ENCODE measurements around the gene CBX2. TPM values are rescaled to one million over a fixed set of nuclear protein-coding genes. Genes with fewer than 3 reads are reported as not detected.

CBX2 gene
- total RNA-seq, 1 donor from 2014 or later = 11.9 TPM

- Histone ChIP-seq H3K36me3 (ENCODE audit: control insufficient read depth, insufficient read depth, low read length) (no peaks in the 10 kb centered on the region), H3K27me3 (ENCODE audit: control insufficient read depth, insufficient read depth, low read length) (peaks cover 21% of the 10 kb centered on the region), H3K4me3 (ENCODE audit: low read depth, low read length) (no peak overlapping the region)
- no peak for TF ChIP-seq CTCF (IDR thresholded peaks at IDR 0.05; ENCODE audit: insufficient read depth, low read length, poor library complexity, severe bottlenecking)
- no peak for DNase-seq (ENCODE audit: low read depth)
Measured at GRCh38 chr17:79836510-79836971, 58.6 kb downstream of the CBX2 start.

GRCh38 chr17:79836972-79837887 lies 59.3 kb downstream of the CBX2 start:
- Histone ChIP-seq H3K36me3 (ENCODE audit: control insufficient read depth, insufficient read depth, low read length) (no peaks in the 10 kb centered on the region), H3K27me3 (ENCODE audit: control insufficient read depth, insufficient read depth, low read length) (peaks cover 28% of the 10 kb centered on the region), H3K4me3 (ENCODE audit: low read depth, low read length) (peak overlapping the region; percentile 57)
- peak; percentile 40 for TF ChIP-seq CTCF (IDR thresholded peaks at IDR 0.05; ENCODE audit: insufficient read depth, low read length, poor library complexity, severe bottlenecking)
- DNase-seq (ENCODE audit: low read depth) = no peak

Other genes with a start within 250 kb of the CBX2 start
- not detected in 2 replicates for gene RBFOX3, start 167.1 kb upstream of the CBX2 start, total RNA-seq
- gene ENPP7, start 47.2 kb upstream of the CBX2 start, total RNA-seq = not detected in 2 replicates
- gene CBX8, start 18.9 kb downstream of the CBX2 start, total RNA-seq = 2.5 and 2.7 TPM in 2 replicates
- 24.0 and 28.6 TPM in 2 replicates for gene CBX4, start 61.3 kb downstream of the CBX2 start, total RNA-seq